H1 (cell line): ENCODE measurements around the gene ACTC1. TPM values are rescaled to one million over a fixed set of nuclear protein-coding genes. Genes with fewer than 3 reads are reported as not detected.

Experiments
- CTCF ChIA-PET: fragments of 300-600 bp; sonication (Branson Sonifier 250); formaldehyde crosslinking; loops from one replicate; lab custom pipeline; 2021; ENCODE audit not compliant: partially characterized antibody; lab: Charles Lee
- POLR2A ChIA-PET: fragments of 300-600 bp; sonication (Branson Sonifier 250); formaldehyde crosslinking; loops from one replicate; lab custom pipeline; 2021; ENCODE audit warnings: inconsistent platforms; ENCODE audit not compliant: partially characterized antibody; lab: Charles Lee
- DNase-seq, 2 experiments: peaks; one replicate each; pipeline versions ENCODE4 v3.0.0 to v3.0.0-alpha.2; 2010 to 2022; ENCODE audit warnings: low spot score in 2 of 2, low read depth in 1 of 2, mixed read lengths in 1 of 2
- FAIRE-seq: peaks from 2 replicates; lab custom pipeline; 2011; peaks lifted over from hg19 to GRCh38; lab: Jason Lieb, UNC
- H2AFZ ChIP-seq: 2 replicates; pipeline ENCODE4 v1.8.1; 2012; ENCODE audit warnings: low read length, inconsistent platforms
- H2AK5ac ChIP-seq: 2 replicates; pipeline ENCODE4 v1.6.1; 2013; ENCODE audit warnings: low read depth, low read length
- H2BK120ac ChIP-seq: replicated peaks from 2 replicates; pipeline ENCODE3; 2013; ENCODE audit warnings: low read depth, low read length, inconsistent platforms
- H2BK12ac ChIP-seq: 2 replicates; pipeline ENCODE4 v1.6.1; 2013; ENCODE audit warnings: low read depth, low read length
- H2BK15ac ChIP-seq: 2 replicates; pipeline ENCODE4 v1.6.1; 2013; ENCODE audit warnings: low read length
- H2BK20ac ChIP-seq: 2 replicates; pipeline ENCODE4 v1.6.1; 2013; ENCODE audit warnings: low read length
- H2BK5ac ChIP-seq: 2 replicates; pipeline ENCODE4 v1.6.1; 2013; ENCODE audit warnings: low read depth, low read length
- H3K14ac ChIP-seq: 2 replicates; pipeline ENCODE4 v1.6.1; 2013; ENCODE audit warnings: inconsistent platforms; ENCODE audit not compliant: insufficient read length
- H3K18ac ChIP-seq: 2 replicates; pipeline ENCODE4 v1.6.1; 2013; ENCODE audit warnings: low read length; ENCODE audit errors: extremely low read depth
- H3K23ac ChIP-seq: 2 replicates; pipeline ENCODE4 v1.6.1; 2013; ENCODE audit warnings: inconsistent platforms; ENCODE audit not compliant: insufficient read length
- H3K23me2 ChIP-seq: 2 replicates; pipeline ENCODE4 v1.6.1; 2013; ENCODE audit warnings: low read depth, low read length
- H3K27ac ChIP-seq: 2 replicates; pipeline ENCODE4 v1.6.1; 2011; ENCODE audit warnings: low read depth, low read length, inconsistent platforms
- H3K27me3 ChIP-seq, 4 experiments: replicated peaks in 1 of 4; 1 replicate in 1 of 4; 2 replicates in 3 of 4; pipeline versions ENCODE4 v1.6.1 to v1.8.1; 2011 to 2013; ENCODE audit warnings: low read length in 3 of 4, mild to moderate bottlenecking in 3 of 4, inconsistent platforms in 2 of 4, mixed read lengths in 2 of 4, moderate library complexity in 1 of 4; ENCODE audit not compliant: control insufficient read depth in 3 of 4, insufficient read depth in 3 of 4; ENCODE audit errors: extremely low read depth in 1 of 4
- H3K36me3 ChIP-seq, 4 experiments: 2 replicates each; pipeline versions ENCODE4 v1.6.1 to v1.8.1; 2011 to 2013; ENCODE audit warnings: mild to moderate bottlenecking in 4 of 4, low read length in 3 of 4, moderate library complexity in 2 of 4, control low read depth in 1 of 4, inconsistent platforms in 1 of 4; ENCODE audit not compliant: insufficient read depth in 4 of 4, control insufficient read depth in 2 of 4
- H3K4ac ChIP-seq: replicated peaks from 2 replicates; pipeline ENCODE3; 2013; ENCODE audit warnings: low read length, low read depth, mixed read lengths, inconsistent platforms; ENCODE audit not compliant: insufficient read length
- H3K4me1 ChIP-seq, 4 experiments: replicated peaks in 1 of 4; 1 replicate in 1 of 4; 2 replicates in 3 of 4; pipeline versions ENCODE4 v1.6.1 to v1.8.1; 2011 to 2013; ENCODE audit warnings: low read length in 3 of 4, inconsistent platforms in 2 of 4, mixed read lengths in 1 of 4; ENCODE audit not compliant: insufficient read depth in 4 of 4, control insufficient read depth in 3 of 4
- H3K4me2 ChIP-seq, 2 experiments: 2 replicates each; pipeline versions ENCODE4 v1.6.1 to v1.8.1; 2011 to 2013; ENCODE audit warnings: low read depth in 2 of 2, low read length in 2 of 2, control low read depth in 1 of 2, inconsistent platforms in 1 of 2, mild to moderate bottlenecking in 1 of 2; ENCODE audit not compliant: insufficient read depth in 1 of 2
- H3K4me3 ChIP-seq, 4 experiments: fragments of 200-600, 300-600 bp in 1 of 4; sonication (generic), shearing (Covaris generic), sonication (Bioruptor Twin) in 1 of 4; 2 replicates each; pipeline versions ENCODE4 v1.5.1 to v1.8.1; 2011 to 2016; ENCODE audit warnings: low read length in 4 of 4, low read depth in 3 of 4, control low read depth in 2 of 4, inconsistent platforms in 2 of 4, mild to moderate bottlenecking in 2 of 4, mixed read lengths in 1 of 4, moderate library complexity in 1 of 4; ENCODE audit not compliant: insufficient read depth in 2 of 4; ENCODE audit errors: extremely low read depth in 1 of 4
- H3K56ac ChIP-seq: replicated peaks from 2 replicates; pipeline ENCODE3; 2013; ENCODE audit warnings: low read depth, mild to moderate bottlenecking, mixed read lengths, low read length, inconsistent platforms; ENCODE audit not compliant: insufficient read length
- H3K79me1 ChIP-seq: 2 replicates; pipeline ENCODE4 v1.6.1; 2013; ENCODE audit warnings: low read depth, low read length, control low read depth
- H3K79me2 ChIP-seq, 2 experiments: 2 replicates each; pipeline versions ENCODE4 v1.6.1 to v1.8.1; 2012 to 2013; ENCODE audit warnings: low read length in 2 of 2, mild to moderate bottlenecking in 2 of 2, inconsistent platforms in 1 of 2; ENCODE audit not compliant: insufficient read depth in 2 of 2, control insufficient read depth in 1 of 2
- H3K9ac ChIP-seq, 4 experiments: replicated peaks in 1 of 4; 1 replicate in 1 of 4; 2 replicates in 3 of 4; pipeline versions ENCODE4 v1.6.1 to v1.8.1; 2011 to 2013; ENCODE audit warnings: low read depth in 3 of 4, low read length in 3 of 4, control low read depth in 2 of 4, mild to moderate bottlenecking in 2 of 4, moderate library complexity in 2 of 4, inconsistent platforms in 1 of 4; ENCODE audit errors: extremely low read depth in 1 of 4
- H3K9me3 ChIP-seq, 2 experiments: 2 replicates each; pipeline versions ENCODE4 v1.6.1 to v1.8.1; 2012 to 2013; ENCODE audit warnings: mild to moderate bottlenecking in 2 of 2, moderate library complexity in 2 of 2, control low read depth in 1 of 2, inconsistent platforms in 1 of 2, low read depth in 1 of 2, low read length in 1 of 2, mixed read lengths in 1 of 2; ENCODE audit not compliant: insufficient read depth in 2 of 2
- H4K20me1 ChIP-seq, 2 experiments: replicated peaks in 1 of 2; 2 replicates each; pipeline versions ENCODE3 to v1.8.1; 2011 to 2013; ENCODE audit warnings: inconsistent platforms in 2 of 2, low read length in 2 of 2, mild to moderate bottlenecking in 1 of 2; ENCODE audit not compliant: insufficient read depth in 2 of 2, control insufficient read depth in 1 of 2
- H4K5ac ChIP-seq: 2 replicates; pipeline ENCODE4 v1.6.1; 2013; ENCODE audit warnings: low read length, low read depth, mixed read lengths, inconsistent platforms; ENCODE audit not compliant: insufficient read length
- H4K8ac ChIP-seq: 2 replicates; pipeline ENCODE4 v1.8.0; 2013; ENCODE audit warnings: mild to moderate bottlenecking, moderate library complexity, low read length, inconsistent platforms; ENCODE audit not compliant: insufficient read depth; ENCODE audit errors: extremely low read depth
- H4K91ac ChIP-seq: replicated peaks from 2 replicates; pipeline ENCODE3; 2013; ENCODE audit warnings: low read length, mixed read lengths, inconsistent platforms; ENCODE audit not compliant: insufficient read length
- ASH2L ChIP-seq: fragments of 200-600, 300-600 bp; sonication (generic); IDR thresholded peaks from one replicate; pipeline ENCODE4 v1.7.1; 2017; ENCODE audit warnings: low read length
- BACH1 ChIP-seq: IDR thresholded peaks from 2 replicates; pipeline ENCODE4 v1.6.1; 2012; ENCODE audit warnings: low read length, improper control_type of control experiment
- GABPA ChIP-seq: IDR thresholded peaks from 2 replicates; pipeline ENCODE4 v1.6.1; 2011; ENCODE audit warnings: mild to moderate bottlenecking, low read length, moderate library complexity, borderline replicate concordance; ENCODE audit not compliant: insufficient read depth
- HDAC6 ChIP-seq: IDR thresholded peaks from one replicate; pipeline ENCODE4 v1.7.1; 2012; ENCODE audit warnings: low read depth, mild to moderate bottlenecking, inconsistent platforms, low read length, moderate library complexity
- JUN ChIP-seq: IDR thresholded peaks from 2 replicates; pipeline ENCODE4 v1.6.1; 2011; ENCODE audit warnings: low read depth, mild to moderate bottlenecking, improper control_type of control experiment, low read length
- NRF1 ChIP-seq: IDR thresholded peaks from 2 replicates; pipeline ENCODE4 v1.6.1; 2011; ENCODE audit warnings: mild to moderate bottlenecking, low read depth, low read length, improper control_type of control experiment
- RXRA ChIP-seq: IDR thresholded peaks from 2 replicates; pipeline ENCODE4 v1.6.1; 2011; ENCODE audit warnings: low read depth, mild to moderate bottlenecking, low read length, moderate library complexity; ENCODE audit not compliant: insufficient read depth
- SP2 ChIP-seq: IDR thresholded peaks from 2 replicates; pipeline ENCODE4 v1.6.1; 2012; ENCODE audit warnings: mild to moderate bottlenecking, low read length, inconsistent platforms
- SRF ChIP-seq: IDR thresholded peaks from 2 replicates; pipeline ENCODE4 v1.6.1; 2011; ENCODE audit warnings: mild to moderate bottlenecking, low read depth, low read length, moderate library complexity
- TBP ChIP-seq: IDR thresholded peaks from 2 replicates; pipeline ENCODE4 v1.6.1; 2011; ENCODE audit warnings: low read depth, low read length, improper control_type of control experiment
- whole genome bisulfite sequencing, 2 experiments: shearing (Covaris generic) in 1 of 2; methylation state at CpG; one replicate each; pipeline versions ENCODE4 v1.1.6 to v1.1.7; 2013 to 2015; ENCODE audit warnings: low lambda C conversion rate in 2 of 2, mixed read lengths in 2 of 2, inconsistent platforms in 1 of 2, low coverage in 1 of 2, missing lambda C conversion rate in 1 of 2; ENCODE audit not compliant: insufficient replicate concordance in 2 of 2, insufficient coverage in 1 of 2, insufficient read length in 1 of 2; ENCODE audit errors: extremely low coverage in 1 of 2, missing lambda C conversion rate in 1 of 2; 5-methylcytosine and 5-hydroxymethylcytosine counted together
- polyA plus RNA-seq, 7 experiments: library from polyadenylated mRNA; depleted of rRNA in 3 of 7; stranded (reverse) in 5 of 7; unstranded in 2 of 7; fragments of >200 nt in 5 of 7; fragments of 200-250 nt in 2 of 7; gene quantifications; 1 replicate in 5 of 7; 2 replicates in 1 of 7; 4 replicates in 1 of 7; pipeline versions ENCODE4 v1.2.1 to v1.2.3, GENCODE V29; 2011 to 2013; ENCODE audit warnings: missing spikeins in 2 of 7, mixed read lengths in 2 of 7
- total RNA-seq: library from RNA; stranded (reverse); fragmentation: NEBNext Ultra II Directional; extraction: Animal tissue kit (Norgen Biotek cat#: 25700); gene quantifications from 2 replicates; pipeline ENCODE4 v1.2.1, GENCODE V29; 2021
- TF ChIP-seq, protein P1 (sequence below): IDR thresholded peaks from 2 replicates; pipeline ENCODE4 v1.6.1; 2011; ENCODE audit warnings: low read length, improper control_type of control experiment

The ACTC1 gene
- total and polyA plus RNA-seq, 2 of the 8 experiments (the other 6 are each of a cell fraction or from before 2014, with no cell fraction given) = 37.6 to 90.0 TPM

DNA sequence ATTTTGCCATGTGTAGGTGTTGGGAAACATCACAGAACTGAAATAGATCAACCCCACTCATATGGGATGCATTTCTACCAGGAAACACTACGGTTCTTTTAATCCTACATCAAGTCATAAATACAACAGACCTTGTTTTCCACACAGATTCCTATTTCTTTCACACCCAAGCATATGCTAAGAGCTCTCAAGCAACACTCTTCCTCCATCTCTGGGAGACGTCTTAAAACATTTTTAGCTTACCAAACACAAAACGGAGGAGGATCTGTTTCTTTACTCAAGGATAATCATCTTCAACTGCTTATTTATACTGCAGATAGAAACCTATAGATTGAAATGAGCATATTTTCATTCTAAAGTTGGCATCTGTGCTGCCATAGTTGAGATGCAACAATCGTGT lies 45.7 kb downstream of the ACTC1 start:
- Histone ChIP-seq H3K79me2 (no peaks in the 10 kb centered on the region), H3K23me2 (peaks cover 2% of the 10 kb centered on the region; the same call in 1 of the 2 replicates), H3K9ac (no peak overlapping the region), H3K4ac (no peak overlapping the region), H3K36me3 (no peaks in the 10 kb centered on the region), H4K20me1 (peaks cover 0 to 3% of the 10 kb centered on the region in 2 experiments), H3K4me3 (no peak overlapping the region), H2BK12ac (no peak overlapping the region), H3K27me3 (peaks cover 5 to 22% (median 12%) of the 10 kb centered on the region in 4 experiments), H3K4me1 (peaks cover 0 to 5% (median 3%) of the 10 kb centered on the region in 4 experiments; a peak in 5 of 7 replicates), H3K14ac (no peak overlapping the region), H3K18ac (no peak overlapping the region), H3K23ac (no peak overlapping the region), H3K9me3 (no peaks in the 10 kb centered on the region), H3K27ac (no peak overlapping the region), H2BK20ac (no peak overlapping the region), H4K8ac (no peak overlapping the region), H2AK5ac (no peak overlapping the region), H2BK5ac (no peak overlapping the region), H3K79me1 (no peaks in the 10 kb centered on the region), H2BK120ac (no peak overlapping the region), H2BK15ac (no peak overlapping the region), H4K91ac (no peak overlapping the region), H2AFZ (no peak overlapping the region), H4K5ac (no peak overlapping the region), H3K56ac (no peak overlapping the region), H3K4me2 (no peak overlapping the region)
- no peak for TF ChIP-seq BACH1
- TF ChIP-seq, protein P1, sequence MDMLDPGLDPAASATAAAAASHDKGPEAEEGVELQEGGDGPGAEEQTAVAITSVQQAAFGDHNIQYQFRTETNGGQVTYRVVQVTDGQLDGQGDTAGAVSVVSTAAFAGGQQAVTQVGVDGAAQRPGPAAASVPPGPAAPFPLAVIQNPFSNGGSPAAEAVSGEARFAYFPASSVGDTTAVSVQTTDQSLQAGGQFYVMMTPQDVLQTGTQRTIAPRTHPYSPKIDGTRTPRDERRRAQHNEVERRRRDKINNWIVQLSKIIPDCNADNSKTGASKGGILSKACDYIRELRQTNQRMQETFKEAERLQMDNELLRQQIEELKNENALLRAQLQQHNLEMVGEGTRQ = no peak
- TF ChIP-seq HDAC6 = no peak
- TF ChIP-seq TBP = no peak
- no peak for TF ChIP-seq SRF
- no peak for TF ChIP-seq RXRA
- no peak for TF ChIP-seq JUN
- no peak for TF ChIP-seq NRF1
- TF ChIP-seq SP2 = no peak
- no peak for TF ChIP-seq ASH2L
- no peak for TF ChIP-seq GABPA
- ChIA-PET CTCF (interaction anchor here (1.3 to 1.9 kb wide), 3 partner anchors 9 to 41 kb away, joined by 4 to 6 read pairs (median 4); no protein-coding TSS in a partner anchor), POLR2A (no interaction called here)
- DNase-seq = no peak
- no peak for FAIRE-seq
- 93% methylated on average over 4 of the region's 4 CpGs; no CpG with 5 or more reads in 1 of the 2 experiments for WGBS, 2 experiments
